ENCODE data around the gene PAPPA2. TPM values are rescaled to one million over a fixed set of nuclear protein-coding genes. Genes with fewer than 3 reads are reported as not detected.

The PAPPA2 gene
- total and polyA plus RNA-seq, 3 experiments from 2014 or later: 0.29 to 0.55 TPM; not detected in 1

GRCh38 chr1:176766779-176767178, 303.8 kb downstream of the PAPPA2 start:
- Mint-ChIP-seq H3K27me3 (peaks cover 0 to 2% of the 10 kb centered on the region in 2 donors), H3K4me1 (no peaks in the 10 kb centered on the region), H3K4me3 (no peak overlapping the region), H3K9me3 (peaks cover 0 to 7% (median 2%) of the 10 kb centered on the region in 5 donors), H3K36me3 (no peaks in the 10 kb centered on the region), H3K27ac (no peak overlapping the region)
- no peaks in the 10 kb centered on the region for H3K36me3 ChIP-seq (ENCODE audit: insufficient read depth, low read length)
- ChIA-PET POLR2A (no interaction called here), CTCF (no interaction called here)
- no peaks in the 10 kb centered on the region for H3K9me3 ChIP-seq (ENCODE audit: low read length)
- no peak overlapping the region for H3K27ac ChIP-seq (ENCODE audit: low read depth, low read length)
- H3K4me1 ChIP-seq (ENCODE audit: insufficient read depth, low read length): no peaks in the 10 kb centered on the region
- no peak overlapping the region for H3K4me3 ChIP-seq (ENCODE audit: low read length)
- H3K27me3 ChIP-seq (ENCODE audit: insufficient read depth, low read length, poor library complexity, severe bottlenecking): no peaks in the 10 kb centered on the region
- no peak for DNase-seq

DNA sequence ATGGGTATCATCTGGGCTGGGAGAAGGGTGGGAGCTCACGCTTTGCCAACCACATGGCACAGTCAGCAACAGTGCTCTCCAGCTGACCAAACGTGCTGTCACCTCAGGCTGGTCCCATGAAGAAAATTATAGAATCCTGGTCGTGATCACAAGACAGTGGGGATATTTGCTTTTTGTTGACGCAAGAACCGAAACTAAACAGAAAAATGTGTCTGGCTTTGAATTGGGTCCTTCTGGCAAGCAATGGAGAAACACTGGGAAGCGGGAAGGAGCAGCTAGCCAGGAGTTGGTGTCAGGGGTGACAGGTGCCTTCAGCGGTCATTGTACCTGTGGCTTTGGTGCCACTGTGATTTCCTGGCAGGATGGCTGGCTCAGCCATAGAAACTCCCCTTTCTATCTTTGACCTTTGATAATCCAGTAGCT, 304.8 kb downstream of the PAPPA2 start:
- Mint-ChIP-seq H3K9me3 (peaks cover 0 to 7% (median 2%) of the 10 kb centered on the region in 5 donors), H3K27me3 (peaks cover 0 to 2% of the 10 kb centered on the region in 2 donors), H3K27ac (no peak overlapping the region), H3K4me3 (no peak overlapping the region), H3K36me3 (no peaks in the 10 kb centered on the region), H3K4me1 (no peaks in the 10 kb centered on the region)
- H3K36me3 ChIP-seq (ENCODE audit: insufficient read depth, low read length): no peaks in the 10 kb centered on the region
- no peaks in the 10 kb centered on the region for H3K4me1 ChIP-seq (ENCODE audit: insufficient read depth, low read length)
- CTCF ChIA-PET: no interaction called here
- no peak overlapping the region for H3K27ac ChIP-seq (ENCODE audit: low read depth, low read length)
- H3K4me3 ChIP-seq (ENCODE audit: low read length): no peak overlapping the region
- no peak for DNase-seq
- POLR2A ChIA-PET: no interaction called here
- H3K27me3 ChIP-seq (ENCODE audit: insufficient read depth, low read length, poor library complexity, severe bottlenecking): no peaks in the 10 kb centered on the region
- H3K9me3 ChIP-seq (ENCODE audit: low read length): no peaks in the 10 kb centered on the region

- no peak overlapping the region for H3K27ac ChIP-seq (ENCODE audit: low read depth, low read length)
- CTCF ChIA-PET: no interaction called here
- Mint-ChIP-seq H3K36me3 (no peaks in the 10 kb centered on the region), H3K9me3 (peaks cover 0 to 7% (median 2%) of the 10 kb centered on the region in 5 donors), H3K4me1 (no peaks in the 10 kb centered on the region), H3K27me3 (peaks cover 0 to 2% of the 10 kb centered on the region in 2 donors), H3K27ac (peak overlapping the region in 1 of 8 donors; percentile 67), H3K4me3 (no peak overlapping the region)
- H3K4me1 ChIP-seq (ENCODE audit: insufficient read depth, low read length): no peaks in the 10 kb centered on the region
- no peak for DNase-seq
- POLR2A ChIA-PET: no interaction called here
- no peak overlapping the region for H3K4me3 ChIP-seq (ENCODE audit: low read length)
- no peaks in the 10 kb centered on the region for H3K36me3 ChIP-seq (ENCODE audit: insufficient read depth, low read length)
- H3K9me3 ChIP-seq (ENCODE audit: low read length): no peaks in the 10 kb centered on the region
- no peaks in the 10 kb centered on the region for H3K27me3 ChIP-seq (ENCODE audit: insufficient read depth, low read length, poor library complexity, severe bottlenecking)
Measured at GRCh38 chr1:176768532-176768931, 305.6 kb downstream of the PAPPA2 start.

DNA sequence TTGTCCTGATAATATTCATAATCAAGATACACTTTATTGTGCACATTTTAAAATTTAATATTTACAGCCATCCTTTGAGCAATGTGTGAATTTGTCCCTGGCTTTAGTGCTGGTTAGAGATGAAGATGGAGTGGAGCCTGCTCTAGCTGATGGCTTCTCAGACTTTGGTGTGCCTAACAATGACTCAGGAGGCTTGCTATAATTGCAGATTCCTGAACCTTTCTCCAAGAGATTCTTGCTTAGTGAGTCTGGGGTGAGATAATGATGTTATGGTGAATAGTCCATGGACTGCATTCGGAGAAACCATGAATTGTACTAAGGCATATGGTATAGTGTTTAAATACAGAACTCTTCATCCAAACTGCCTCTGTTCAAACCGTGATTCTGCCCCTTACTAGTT, 307.1 kb downstream of the PAPPA2 start:
- Histone ChIP-seq H3K4me3 (ENCODE audit: low read length) (no peak overlapping the region), H3K4me1 (ENCODE audit: insufficient read depth, low read length) (no peaks in the 10 kb centered on the region), H3K27me3 (ENCODE audit: insufficient read depth, low read length, poor library complexity, severe bottlenecking) (no peaks in the 10 kb centered on the region), H3K36me3 (ENCODE audit: insufficient read depth, low read length) (no peaks in the 10 kb centered on the region), H3K27ac (ENCODE audit: low read depth, low read length) (no peak overlapping the region), H3K9me3 (ENCODE audit: low read length) (no peaks in the 10 kb centered on the region)
- peaks cover 0 to 9% (median 2%) of the 10 kb centered on the region in 5 donors for H3K9me3 Mint-ChIP-seq
- no peaks in the 10 kb centered on the region for H3K4me1 Mint-ChIP-seq
- POLR2A ChIA-PET: no interaction called here
- CTCF ChIA-PET: no interaction called here
- H3K27me3 Mint-ChIP-seq: peaks cover 0 to 2% of the 10 kb centered on the region in 2 donors
- H3K4me3 Mint-ChIP-seq: no peak overlapping the region
- H3K27ac Mint-ChIP-seq: no peak overlapping the region
- no peaks in the 10 kb centered on the region for H3K36me3 Mint-ChIP-seq
- DNase-seq: no peak

DNA sequence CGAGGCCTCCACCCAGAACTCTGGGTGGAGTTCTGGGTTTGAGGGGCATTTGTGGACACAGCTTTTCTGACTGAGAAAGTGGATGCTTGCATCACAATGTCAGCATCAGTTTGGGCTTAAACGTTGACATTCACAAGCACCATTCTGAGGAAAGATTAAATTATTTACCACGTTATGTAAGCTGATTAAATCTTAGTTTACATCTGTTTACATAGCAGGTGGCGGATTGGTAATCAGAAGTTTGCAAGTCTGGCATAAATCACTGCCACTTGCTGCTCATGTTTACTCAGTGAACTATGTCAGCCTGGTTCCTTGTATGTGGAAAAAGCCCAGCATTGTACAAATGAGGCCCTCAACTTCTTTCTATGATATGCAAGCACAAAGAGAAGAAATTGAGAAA, 310.1 kb downstream of the PAPPA2 start:
- H3K36me3 ChIP-seq (ENCODE audit: insufficient read depth, low read length): no peaks in the 10 kb centered on the region
- H3K27ac ChIP-seq (ENCODE audit: low read depth, low read length): no peak overlapping the region
- H3K4me1 ChIP-seq (ENCODE audit: insufficient read depth, low read length): no peaks in the 10 kb centered on the region
- no peaks in the 10 kb centered on the region for H3K27me3 Mint-ChIP-seq
- no peaks in the 10 kb centered on the region for H3K4me1 Mint-ChIP-seq
- CTCF ChIA-PET: no interaction called here
- no peaks in the 10 kb centered on the region for H3K27me3 ChIP-seq (ENCODE audit: insufficient read depth, low read length, poor library complexity, severe bottlenecking)
- no peak overlapping the region for H3K4me3 Mint-ChIP-seq
- H3K9me3 Mint-ChIP-seq: peaks cover 0 to 4% (median 1%) of the 10 kb centered on the region in 5 donors
- H3K36me3 Mint-ChIP-seq: no peaks in the 10 kb centered on the region
- no peak overlapping the region for H3K27ac Mint-ChIP-seq
- DNase-seq: no peak
- POLR2A ChIA-PET: no interaction called here
- no peak overlapping the region for H3K4me3 ChIP-seq (ENCODE audit: low read length)
- H3K9me3 ChIP-seq (ENCODE audit: low read length): no peaks in the 10 kb centered on the region

DNA sequence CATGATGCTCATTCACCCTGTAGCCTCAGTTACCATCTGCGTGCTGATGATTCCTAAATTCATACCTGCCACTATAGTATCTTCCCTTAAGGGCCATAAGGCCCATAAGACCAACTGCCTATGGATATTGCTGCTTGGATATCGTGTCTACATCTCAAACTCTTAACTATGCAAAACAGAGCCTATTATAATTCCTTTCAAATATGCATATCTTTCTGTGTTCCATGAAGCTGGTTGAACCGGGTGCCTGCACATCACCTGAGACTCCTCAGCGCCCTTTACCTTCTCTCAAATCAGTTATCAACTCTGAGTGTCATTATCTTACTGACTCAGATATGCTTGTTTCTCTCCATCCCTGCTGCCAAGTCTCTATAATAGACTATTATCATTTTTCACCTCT, 311.2 kb downstream of the PAPPA2 start:
- no peak overlapping the region for H3K4me3 Mint-ChIP-seq
- H3K4me1 ChIP-seq (ENCODE audit: insufficient read depth, low read length): no peaks in the 10 kb centered on the region
- H3K9me3 Mint-ChIP-seq: peaks cover 0 to 4% (median 1%) of the 10 kb centered on the region in 5 donors
- no peaks in the 10 kb centered on the region for H3K36me3 Mint-ChIP-seq
- DNase-seq: no peak
- no peak overlapping the region for H3K4me3 ChIP-seq (ENCODE audit: low read length)
- H3K36me3 ChIP-seq (ENCODE audit: insufficient read depth, low read length): no peaks in the 10 kb centered on the region
- no peaks in the 10 kb centered on the region for H3K27me3 Mint-ChIP-seq
- H3K27ac Mint-ChIP-seq: peak overlapping the region in 1 of 8 donors; percentile 34
- no peak overlapping the region for H3K27ac ChIP-seq (ENCODE audit: low read depth, low read length)
- H3K4me1 Mint-ChIP-seq: no peaks in the 10 kb centered on the region
- H3K9me3 ChIP-seq (ENCODE audit: low read length): no peaks in the 10 kb centered on the region
- ChIA-PET CTCF (no interaction called here), POLR2A (no interaction called here)
- H3K27me3 ChIP-seq (ENCODE audit: insufficient read depth, low read length, poor library complexity, severe bottlenecking): no peaks in the 10 kb centered on the region

DNA sequence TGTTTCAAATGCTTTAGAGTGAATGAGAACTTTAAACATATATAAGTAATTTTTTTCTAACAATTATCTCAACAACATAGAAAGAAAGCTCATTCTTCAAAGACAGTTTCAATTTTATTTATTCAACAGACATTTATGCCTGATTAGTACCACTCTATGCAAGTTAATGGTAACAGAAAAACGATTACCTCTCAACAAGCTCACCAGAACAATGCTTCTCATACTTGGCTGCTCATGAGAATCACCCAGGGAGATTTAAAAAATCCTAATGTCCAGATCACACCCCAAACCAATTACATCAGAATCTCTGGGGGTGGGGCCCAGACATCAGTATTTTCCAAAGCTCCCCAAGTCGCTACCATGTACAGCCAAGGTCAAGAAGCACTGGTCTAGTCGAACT, 312.4 kb downstream of the PAPPA2 start:
- Histone ChIP-seq H3K27me3 (ENCODE audit: insufficient read depth, low read length, poor library complexity, severe bottlenecking) (no peaks in the 10 kb centered on the region), H3K36me3 (ENCODE audit: insufficient read depth, low read length) (no peaks in the 10 kb centered on the region), H3K9me3 (ENCODE audit: low read length) (no peaks in the 10 kb centered on the region), H3K27ac (ENCODE audit: low read depth, low read length) (no peak overlapping the region), H3K4me1 (ENCODE audit: insufficient read depth, low read length) (no peaks in the 10 kb centered on the region), H3K4me3 (ENCODE audit: low read length) (no peak overlapping the region)
- no peak overlapping the region for H3K4me3 Mint-ChIP-seq
- no peaks in the 10 kb centered on the region for H3K36me3 Mint-ChIP-seq
- ChIA-PET CTCF (no interaction called here), POLR2A (no interaction called here)
- no peak for DNase-seq
- H3K27me3 Mint-ChIP-seq: no peaks in the 10 kb centered on the region
- H3K27ac Mint-ChIP-seq: no peak overlapping the region
- no peaks in the 10 kb centered on the region for H3K4me1 Mint-ChIP-seq
- peaks cover 0 to 2% (median 2%) of the 10 kb centered on the region in 5 donors for H3K9me3 Mint-ChIP-seq

DNA sequence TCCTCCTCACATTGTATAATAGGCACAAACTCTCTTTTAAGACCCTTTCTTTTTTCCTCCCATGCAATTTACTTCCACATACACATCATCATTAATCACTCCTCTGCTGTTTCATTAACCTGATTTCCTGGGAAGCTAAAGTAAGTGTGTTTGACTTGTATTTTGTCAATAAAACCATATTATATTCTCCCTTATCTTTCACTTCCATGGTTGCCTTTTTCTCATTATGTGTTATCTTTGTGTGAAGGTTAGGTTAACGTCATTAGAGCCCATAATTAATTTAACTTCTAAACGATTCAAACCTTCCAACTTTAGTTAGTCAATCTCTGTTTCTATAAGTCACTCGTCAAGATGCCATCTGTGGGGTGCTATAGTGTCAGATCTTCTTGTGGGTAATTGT, 313.0 kb downstream of the PAPPA2 start:
- CTCF ChIA-PET: no interaction called here
- H3K9me3 ChIP-seq (ENCODE audit: low read length): no peaks in the 10 kb centered on the region
- no peak overlapping the region for H3K4me3 ChIP-seq (ENCODE audit: low read length)
- H3K27ac Mint-ChIP-seq: no peak overlapping the region
- no peaks in the 10 kb centered on the region for H3K36me3 Mint-ChIP-seq
- H3K4me1 Mint-ChIP-seq: no peaks in the 10 kb centered on the region
- no peak overlapping the region for H3K4me3 Mint-ChIP-seq
- peaks cover 0 to 4% of the 10 kb centered on the region in 2 donors for H3K27me3 Mint-ChIP-seq
- no peak for DNase-seq
- H3K36me3 ChIP-seq (ENCODE audit: insufficient read depth, low read length): no peaks in the 10 kb centered on the region
- H3K27me3 ChIP-seq (ENCODE audit: insufficient read depth, low read length, poor library complexity, severe bottlenecking): no peaks in the 10 kb centered on the region
- POLR2A ChIA-PET: no interaction called here
- H3K9me3 Mint-ChIP-seq: peaks cover 0 to 6% (median 1%) of the 10 kb centered on the region in 5 donors
- no peak overlapping the region for H3K27ac ChIP-seq (ENCODE audit: low read depth, low read length)
- H3K4me1 ChIP-seq (ENCODE audit: insufficient read depth, low read length): no peaks in the 10 kb centered on the region

GRCh38 chr1:176778056-176778455, 315.1 kb downstream of the PAPPA2 start:
- no peak overlapping the region for H3K27ac Mint-ChIP-seq
- H3K36me3 Mint-ChIP-seq: no peaks in the 10 kb centered on the region
- no peak overlapping the region for H3K4me3 ChIP-seq (ENCODE audit: low read length)
- H3K27ac ChIP-seq (ENCODE audit: low read depth, low read length): no peak overlapping the region
- peaks cover 0 to 8% (median 1%) of the 10 kb centered on the region in 5 donors for H3K9me3 Mint-ChIP-seq
- no peak overlapping the region for H3K4me3 Mint-ChIP-seq
- H3K36me3 ChIP-seq (ENCODE audit: insufficient read depth, low read length): no peaks in the 10 kb centered on the region
- DNase-seq: no peak
- no peaks in the 10 kb centered on the region for H3K9me3 ChIP-seq (ENCODE audit: low read length)
- H3K4me1 ChIP-seq (ENCODE audit: insufficient read depth, low read length): no peaks in the 10 kb centered on the region
- POLR2A ChIA-PET: no interaction called here
- H3K27me3 ChIP-seq (ENCODE audit: insufficient read depth, low read length, poor library complexity, severe bottlenecking): no peaks in the 10 kb centered on the region
- CTCF ChIA-PET: no interaction called here
- H3K27me3 Mint-ChIP-seq: peaks cover 0 to 4% of the 10 kb centered on the region in 2 donors
- no peaks in the 10 kb centered on the region for H3K4me1 Mint-ChIP-seq

Measured in CD8-positive, alpha-beta memory T cell (primary cell).